ENCODE measurements around the gene NUBPL.

NUBPL gene

DNA sequence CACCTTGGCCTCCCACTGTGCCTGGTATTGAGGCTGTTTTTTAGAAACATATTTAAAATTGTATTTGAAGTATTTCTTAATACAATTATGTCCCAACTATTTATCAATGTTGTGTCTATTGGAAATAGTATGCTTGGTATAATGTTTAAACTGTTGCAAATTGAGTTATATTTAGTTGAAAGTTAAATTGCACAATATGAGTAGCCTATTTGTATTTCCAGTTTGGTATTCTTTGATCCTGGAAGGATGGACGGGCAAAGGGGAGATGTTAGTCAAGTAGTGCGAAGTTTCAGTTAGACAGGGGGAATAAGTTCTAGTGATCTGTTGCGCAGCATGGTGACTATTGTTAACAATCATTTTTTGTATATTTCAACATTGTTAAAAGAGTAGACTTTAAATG is 111.5 kb downstream of the NUBPL start:
- no peak for TF ChIP-seq CTCF (IDR thresholded peaks at IDR 0.05; ENCODE audit: extremely low read depth, missing control alignments)
- DNase-seq (ENCODE audit: low spot score), result no peak

DNA sequence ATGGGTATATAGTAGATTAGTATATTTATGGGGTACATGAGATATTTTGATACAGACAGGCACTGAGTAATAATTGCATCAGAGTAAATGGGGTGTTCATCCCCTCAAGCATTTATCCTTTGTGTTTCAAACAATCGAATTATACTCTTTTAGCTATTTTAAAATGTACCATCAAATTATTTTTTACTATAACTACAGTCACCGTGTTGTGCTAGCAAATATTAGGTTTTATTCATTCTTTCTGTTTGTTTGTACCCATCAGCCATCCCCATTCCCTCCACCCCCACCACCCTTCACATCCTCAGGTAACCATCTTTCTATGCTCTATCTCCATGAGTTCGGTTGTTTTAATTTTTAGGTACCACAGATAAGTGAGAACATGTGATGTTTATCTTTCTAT is 115.8 kb downstream of the NUBPL start:
- no peak for TF ChIP-seq CTCF (IDR thresholded peaks at IDR 0.05; ENCODE audit: extremely low read depth, missing control alignments)
- DNase-seq (ENCODE audit: low spot score), result no peak

GRCh38 chr14:31677630-31678029 is 116.4 kb downstream of the NUBPL start:
- no peak for TF ChIP-seq CTCF (IDR thresholded peaks at IDR 0.05; ENCODE audit: extremely low read depth, missing control alignments)

DNA sequence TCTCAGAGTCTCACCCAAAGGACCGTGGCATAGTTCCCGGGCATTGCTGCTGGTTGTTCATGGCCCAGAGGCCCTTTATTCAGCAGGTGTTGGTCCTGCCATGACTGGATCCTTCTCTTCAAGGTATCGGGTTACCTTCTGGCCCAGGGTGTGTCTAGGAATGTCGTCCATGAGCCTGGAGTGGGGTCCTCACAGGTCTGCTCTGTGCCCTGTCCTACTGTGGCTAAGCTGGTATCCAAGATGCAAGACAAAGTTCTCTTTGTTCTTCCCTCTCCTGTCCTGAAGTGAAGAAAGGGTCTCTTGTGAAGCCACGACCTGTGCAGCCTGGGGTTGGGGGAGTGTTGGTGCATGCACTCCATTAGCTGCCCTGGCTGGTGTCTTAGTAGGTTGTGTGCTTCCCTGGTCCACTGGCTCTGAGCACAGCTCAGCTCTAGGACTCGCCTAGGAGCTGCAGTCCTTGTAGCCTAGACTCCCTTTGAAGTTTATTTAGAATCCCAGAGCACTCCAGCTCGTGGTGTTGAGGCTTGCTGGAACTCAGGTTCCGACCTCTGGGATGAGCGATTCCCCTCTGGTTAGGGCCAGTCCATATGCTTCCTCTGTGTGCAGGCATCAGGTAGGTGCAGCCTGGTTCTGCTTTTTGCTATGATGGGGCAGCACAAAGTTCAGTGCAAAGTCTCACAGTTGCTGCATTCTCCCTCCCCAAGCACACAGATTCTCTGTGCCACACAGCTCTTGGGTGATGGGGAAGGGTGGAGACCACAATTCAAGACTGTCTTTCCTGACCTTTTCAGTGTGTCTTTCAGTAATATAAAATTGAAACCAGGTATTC is 117.4 kb downstream of the NUBPL start:
- no peak for DNase-seq (ENCODE audit: low spot score)
- TF ChIP-seq CTCF (IDR thresholded peaks at IDR 0.05; ENCODE audit: extremely low read depth, missing control alignments), result no peak

More at GRCh38 chr14:31677630-31678029, 116.4 kb downstream of the NUBPL start:
- DNase-seq (ENCODE audit: low spot score), result no peak

GRCh38 chr14:31682768-31683167 is 121.6 kb downstream of the NUBPL start:
- no peak for TF ChIP-seq CTCF (IDR thresholded peaks at IDR 0.05; ENCODE audit: extremely low read depth, missing control alignments)
- DNase-seq (ENCODE audit: low spot score), result no peak

DNA sequence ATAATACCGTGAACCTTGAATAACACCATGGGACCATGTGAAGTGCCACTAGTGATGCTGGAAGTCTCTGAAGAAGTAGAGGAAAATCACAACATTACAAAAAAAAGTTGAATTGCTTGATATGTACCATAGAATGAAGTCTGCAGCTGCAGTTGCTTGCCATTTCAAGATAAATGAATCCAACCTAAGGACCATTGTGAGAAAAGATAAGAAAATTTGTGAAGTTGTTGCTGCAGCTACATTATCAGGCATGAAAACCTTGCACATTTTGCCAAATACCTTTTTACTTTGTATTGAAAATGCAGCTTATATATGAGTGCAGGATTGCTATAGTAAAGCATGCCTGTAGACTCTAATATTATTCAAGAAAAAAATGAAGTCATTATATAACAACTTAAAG is 126.5 kb downstream of the NUBPL start:
- DNase-seq (ENCODE audit: low spot score), result no peak
- no peak for TF ChIP-seq CTCF (IDR thresholded peaks at IDR 0.05; ENCODE audit: extremely low read depth, missing control alignments)

DNA sequence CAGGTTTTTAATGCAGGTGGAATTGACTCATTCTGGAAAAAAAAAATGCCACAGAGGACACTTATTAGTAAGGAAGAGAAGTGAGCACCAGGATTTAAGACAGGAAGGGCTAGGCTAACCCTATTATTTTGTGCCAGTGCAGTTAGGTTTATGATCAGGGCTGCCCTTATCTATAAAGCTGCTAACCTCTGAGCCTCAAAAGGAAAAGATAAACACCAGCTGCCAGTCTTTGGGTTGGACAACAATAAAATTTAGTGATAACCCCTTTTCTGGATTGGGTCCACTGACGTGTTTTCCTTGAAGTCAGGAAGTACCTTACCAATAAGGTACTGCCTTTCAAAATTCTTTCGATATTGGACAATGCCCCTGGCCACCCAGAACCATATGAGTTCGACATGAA is 128.9 kb downstream of the NUBPL start:
- TF ChIP-seq CTCF (IDR thresholded peaks at IDR 0.05; ENCODE audit: extremely low read depth, missing control alignments), result no peak
- DNase-seq (ENCODE audit: low spot score), result no peak
